ENCODE measurements around the gene ITGB5. TPM values are rescaled to one million over a fixed set of nuclear protein-coding genes. Genes with fewer than 3 reads are reported as not detected.

ITGB5 gene
- polyA plus RNA-seq, 3 donors, result 92.3 to 104 (median 99.1) TPM

DNA sequence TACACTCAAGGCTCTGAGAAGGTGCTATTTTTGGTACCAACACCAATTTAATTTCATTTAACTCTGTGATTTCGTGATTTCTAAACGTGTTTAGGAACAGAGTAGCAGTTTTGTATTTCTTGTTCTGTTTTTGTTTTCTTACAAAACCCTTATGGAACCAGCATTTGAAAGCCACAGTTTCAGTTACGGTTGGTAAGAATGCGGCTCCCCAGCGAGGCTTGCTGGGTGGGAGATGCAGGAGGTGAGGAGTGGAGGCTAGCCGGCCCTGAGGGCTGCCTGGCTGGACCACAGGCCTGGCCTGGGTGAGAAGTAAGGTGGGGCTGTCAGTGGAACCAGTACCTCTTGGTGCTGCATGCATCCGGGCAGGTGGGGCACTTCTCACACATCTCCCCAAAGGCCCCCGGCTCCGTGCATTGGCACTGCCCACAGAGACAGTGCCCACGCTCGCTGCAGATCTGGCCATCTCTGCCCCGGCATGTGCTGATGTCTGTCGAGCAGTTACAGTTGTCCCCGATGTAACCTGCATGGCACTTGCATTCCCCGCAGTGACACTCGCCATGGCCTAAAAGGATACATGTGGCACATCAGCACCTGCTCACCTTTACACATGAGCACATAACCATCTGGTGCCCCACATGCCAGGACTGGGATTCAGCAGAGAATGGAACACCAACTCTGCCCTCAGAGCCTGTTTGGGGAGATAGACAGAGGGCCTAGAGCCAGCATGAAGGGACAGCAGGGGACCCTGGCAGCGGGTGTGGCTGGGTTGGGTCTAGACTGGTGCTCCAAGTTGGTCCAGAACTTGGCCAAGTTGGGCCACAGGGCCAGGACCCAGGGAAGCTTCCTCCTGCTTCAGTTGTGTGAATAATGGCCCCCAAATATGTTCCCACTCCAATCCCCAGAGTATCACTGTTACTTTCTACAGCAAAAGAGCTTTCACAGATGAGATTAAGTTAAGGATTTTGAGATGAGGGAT, 113.5 kb downstream of the ITGB5 start:
- no peak for DNase-seq

- peak; percentile 64 for DNase-seq
Observed at GRCh38 chr3:124772081-124772831, 114.9 kb downstream of the ITGB5 start.

DNA sequence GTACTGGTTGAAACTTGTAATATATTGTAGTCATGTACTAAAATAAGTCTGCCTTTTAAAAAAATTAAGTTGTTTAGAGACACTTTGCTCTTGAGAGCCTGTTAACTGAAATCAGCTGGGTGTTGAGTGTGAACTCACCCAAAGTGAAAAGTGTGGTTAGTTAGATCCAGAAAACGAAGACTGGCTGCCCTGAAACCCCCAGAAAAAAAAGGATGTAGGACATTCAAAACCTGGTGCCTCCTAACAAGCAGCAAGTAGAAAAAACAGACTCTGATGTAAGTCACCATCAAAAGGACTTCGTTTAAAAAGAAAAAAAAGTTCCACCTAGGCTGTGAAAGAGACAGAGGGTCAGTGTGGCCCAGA, 116.1 kb downstream of the ITGB5 start:
- no peak for DNase-seq

- DNase-seq, result peak; percentile 31
Observed at GRCh38 chr3:124770336-124771082, 116.7 kb downstream of the ITGB5 start.

GRCh38 chr3:124769462-124769861, 117.7 kb downstream of the ITGB5 start:
- DNase-seq, result no peak

- no peak for DNase-seq
Observed at GRCh38 chr3:124768812-124769211, 118.4 kb downstream of the ITGB5 start.

GRCh38 chr3:124767691-124768090, 119.5 kb downstream of the ITGB5 start:
- DNase-seq, result no peak

DNA sequence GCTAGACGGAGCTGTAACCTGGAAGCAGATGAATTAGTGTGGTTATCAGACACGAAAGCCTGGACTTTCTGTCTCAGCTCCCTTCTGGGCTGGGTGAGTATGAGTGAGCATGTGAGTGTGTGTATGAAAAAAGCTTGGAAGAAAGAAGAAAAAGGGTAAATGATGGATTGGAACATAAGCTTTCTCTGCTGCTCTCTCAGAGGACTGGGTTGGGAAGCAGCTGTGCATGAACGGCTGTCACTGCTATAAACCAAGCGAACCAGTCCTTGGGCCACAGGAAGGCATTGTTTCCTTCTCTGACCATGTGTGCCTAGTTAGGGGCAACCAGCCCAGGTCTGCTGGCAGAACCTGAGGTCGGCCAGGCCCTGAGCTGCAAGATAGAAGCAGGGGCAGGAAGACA, 119.9 kb downstream of the ITGB5 start:
- DNase-seq, result no peak

GRCh38 chr3:124766113-124767095, 120.8 kb downstream of the ITGB5 start:
- no peak for DNase-seq

- DNase-seq, result no peak
Observed at GRCh38 chr3:124765197-124765840, 121.8 kb downstream of the ITGB5 start.

DNA sequence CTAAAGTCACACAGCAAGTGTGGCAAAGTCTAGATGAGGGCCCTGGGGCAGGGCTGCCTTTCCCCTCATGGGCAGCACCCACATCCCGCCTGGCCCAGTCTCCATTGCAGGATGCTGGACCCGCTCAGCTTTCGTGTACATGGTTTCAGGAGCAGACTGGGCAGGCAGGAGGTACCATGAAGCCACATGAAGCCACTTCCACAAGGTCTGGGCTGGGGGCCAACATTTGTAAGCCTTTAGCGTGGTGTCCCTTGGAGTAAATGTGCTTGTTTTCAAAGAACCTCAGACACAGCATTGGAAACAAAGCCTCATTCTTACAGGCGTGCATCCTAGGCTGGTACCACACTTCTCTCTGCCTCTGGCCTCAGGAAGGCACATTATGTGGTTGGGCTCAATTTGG, 122.4 kb downstream of the ITGB5 start:
- no peak for DNase-seq

GRCh38 chr3:124763644-124764358, 123.4 kb downstream of the ITGB5 start:
- DNase-seq, result no peak

GRCh38 chr3:124763206-124763605, 124.0 kb downstream of the ITGB5 start:
- no peak for DNase-seq

DNA sequence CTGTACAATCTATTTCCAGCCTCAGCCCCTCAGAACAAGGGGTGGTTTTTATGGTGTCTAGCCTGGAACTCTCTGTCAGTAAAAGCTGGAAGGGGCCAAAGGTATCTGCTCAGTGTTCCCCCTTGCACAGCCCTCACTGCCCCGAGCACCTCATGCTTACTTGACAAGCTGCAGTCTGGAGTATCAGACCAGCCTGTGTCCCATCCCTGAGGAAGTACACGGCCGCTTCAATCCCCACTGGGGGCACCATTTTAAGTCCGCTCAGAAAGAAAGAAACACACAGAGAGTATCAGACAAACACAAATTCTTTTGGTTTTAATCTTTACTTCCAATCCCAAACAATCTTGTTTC, 124.5 kb downstream of the ITGB5 start:
- no peak for DNase-seq

- no peak for DNase-seq
Observed at GRCh38 chr3:124761935-124762660, 125.1 kb downstream of the ITGB5 start.

- DNase-seq, result peak; percentile 66
Observed at GRCh38 chr3:124761250-124761796, 125.8 kb downstream of the ITGB5 start.

GRCh38 chr3:124760601-124761000, 126.6 kb downstream of the ITGB5 start:
- no peak for DNase-seq

DNA sequence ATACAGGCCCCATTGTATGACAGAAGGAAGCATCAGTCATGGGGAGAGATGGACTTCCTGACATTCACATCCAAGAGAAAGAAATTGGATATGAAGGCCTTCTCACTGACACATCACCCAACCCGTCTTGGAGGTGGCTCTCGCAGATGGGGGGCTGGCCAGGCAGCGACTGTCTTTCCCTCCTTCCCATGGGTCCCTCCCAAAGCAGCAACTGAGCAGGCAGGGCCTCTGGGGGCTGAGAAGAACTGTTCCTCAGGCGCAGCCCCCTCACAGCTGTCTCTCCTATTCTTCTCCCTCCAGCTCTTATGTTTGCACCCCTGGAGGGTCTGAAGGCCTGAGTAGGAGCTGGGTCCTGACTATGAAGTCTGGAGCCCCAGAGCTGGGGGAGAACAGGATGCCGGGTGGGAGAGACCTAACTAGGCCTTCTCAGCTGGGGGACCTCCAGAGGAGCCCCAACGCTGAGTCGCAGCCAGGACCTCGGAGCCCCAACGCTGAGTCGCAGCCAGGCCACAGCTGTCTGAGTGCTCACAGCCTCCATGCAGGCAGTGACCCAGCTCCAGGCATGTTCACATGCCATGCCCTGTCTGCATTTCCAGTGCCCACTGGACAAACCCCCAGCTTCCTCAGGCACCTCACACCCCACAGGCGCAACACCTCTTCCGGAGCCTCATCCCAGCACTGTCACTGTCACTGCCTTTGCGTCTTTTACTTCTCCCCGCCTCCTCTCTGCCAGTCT, 127.3 kb downstream of the ITGB5 start:
- no peak for DNase-seq
